ENCODE data around the gene FZD8. TPM values are rescaled to one million over a fixed set of nuclear protein-coding genes. Genes with fewer than 3 reads are reported as not detected.

The FZD8 gene
- total and polyA plus RNA-seq, 2 donors (not counting 1 experiment from before 2014, with no cell fraction given): 0.76 to 1.7 TPM

- Histone ChIP-seq H3K27me3 (replicated peaks in 1 of 4; ENCODE audit: control extremely low read depth in 1 of 4, control insufficient read depth in 3 of 4, insufficient read depth in 4 of 4, low read length in 3 of 4) (no peaks in the 10 kb centered on the region), H3K36me3 (replicated peaks in 1 of 2; ENCODE audit: control extremely low read depth in 1 of 2, control insufficient read depth in 1 of 2, extremely low read depth in 1 of 2, insufficient read depth in 2 of 2, low read length in 1 of 2) (no peaks in the 10 kb centered on the region), H3K9me3 (ENCODE audit: control extremely low read depth in 1 of 3, control insufficient read depth in 2 of 3, insufficient read depth in 1 of 3, low read length in 2 of 3) (peaks cover 0 to 4% (median 0%) of the 10 kb centered on the region in 3 donors), H3K9ac (ENCODE audit: low read length) (no peak overlapping the region), H3K4me2 (replicated peaks; ENCODE audit: low read depth, low read length, poor library complexity, severe bottlenecking) (no peak overlapping the region), H3K79me2 (ENCODE audit: control insufficient read depth, insufficient read depth, low read length) (no peaks in the 10 kb centered on the region), H3K27ac (ENCODE audit: low read length in 2 of 2) (no peak overlapping the region), H4K20me1 (ENCODE audit: control insufficient read depth, insufficient read depth, low read length, poor library complexity, severe bottlenecking) (no peaks in the 10 kb centered on the region), H3K4me1 (ENCODE audit: control insufficient read depth in 2 of 2, insufficient read depth in 2 of 2, low read length in 2 of 2) (no peaks in the 10 kb centered on the region), H2AFZ (ENCODE audit: insufficient read depth, low read depth, low read length, poor library complexity, severe bottlenecking) (no peak overlapping the region), H3K4me3 (ENCODE audit: control extremely low read depth in 1 of 5, extremely low read depth in 1 of 5, insufficient read depth in 1 of 5, low read depth in 2 of 5, low read length in 4 of 5) (no peak overlapping the region)
- DNase-seq: no peak
- ChIA-PET CTCF (no interaction called here), POLR2A (no interaction called here)
- 87% methylated on average over 9 of the region's 13 CpGs for WGBS (ENCODE audit: insufficient coverage)
- TF ChIP-seq EZH2 (IDR thresholded peaks at IDR 0.05; ENCODE audit: borderline replicate concordance, insufficient read depth, low read depth, low read length, poor library complexity, severe bottlenecking): no peak
- no peak for TF ChIP-seq CTCF (IDR thresholded peaks at IDR 0.05)
- no peak for ATAC-seq (ENCODE audit: low read depth)
- Mint-ChIP-seq H3K27ac (no peak overlapping the region), H3K9me3 (ENCODE audit: insufficient read depth) (peaks cover 3% of the 10 kb centered on the region), H3K4me1 (no peaks in the 10 kb centered on the region), H3K27me3 (no peaks in the 10 kb centered on the region), H3K4me3 (no peak overlapping the region)
- intact Hi-C loops (cut with micrococcal nuclease): no loop called here
Observed at GRCh38 chr10:35668865-35669650, 27.0 kb upstream of the FZD8 start.

- H3K9me3 ChIP-seq (ENCODE audit: control extremely low read depth in 1 of 3, control insufficient read depth in 2 of 3, insufficient read depth in 1 of 3, low read length in 2 of 3): peaks cover 0 to 4% (median 0%) of the 10 kb centered on the region in 3 donors
- intact Hi-C loops (cut with micrococcal nuclease): no loop called here
- no peak for ATAC-seq (ENCODE audit: low read depth)
- peaks cover 0 to 5% (median 0%) of the 10 kb centered on the region in 4 experiments for H3K27me3 ChIP-seq (replicated peaks in 1 of 4; ENCODE audit: control extremely low read depth in 1 of 4, control insufficient read depth in 3 of 4, insufficient read depth in 4 of 4, low read length in 3 of 4)
- no peak overlapping the region for H3K9ac ChIP-seq (ENCODE audit: low read length)
- Mint-ChIP-seq H3K9me3 (ENCODE audit: insufficient read depth) (peaks cover 3% of the 10 kb centered on the region), H3K27ac (no peak overlapping the region), H3K27me3 (no peaks in the 10 kb centered on the region), H3K4me3 (no peak overlapping the region), H3K4me1 (no peaks in the 10 kb centered on the region)
- CTCF ChIA-PET: no interaction called here
- no peak overlapping the region for H3K4me3 ChIP-seq (ENCODE audit: control extremely low read depth in 1 of 5, extremely low read depth in 1 of 5, insufficient read depth in 1 of 5, low read depth in 2 of 5, low read length in 4 of 5)
- POLR2A ChIA-PET: no interaction called here
- no peaks in the 10 kb centered on the region for H3K4me1 ChIP-seq (ENCODE audit: control insufficient read depth in 2 of 2, insufficient read depth in 2 of 2, low read length in 2 of 2)
- no peaks in the 10 kb centered on the region for H3K79me2 ChIP-seq (ENCODE audit: control insufficient read depth, insufficient read depth, low read length)
- H3K4me2 ChIP-seq (replicated peaks; ENCODE audit: low read depth, low read length, poor library complexity, severe bottlenecking): no peak overlapping the region
- no peaks in the 10 kb centered on the region for H3K36me3 ChIP-seq (replicated peaks in 1 of 2; ENCODE audit: control extremely low read depth in 1 of 2, control insufficient read depth in 1 of 2, extremely low read depth in 1 of 2, insufficient read depth in 2 of 2, low read length in 1 of 2)
- H2AFZ ChIP-seq (ENCODE audit: insufficient read depth, low read depth, low read length, poor library complexity, severe bottlenecking): no peak overlapping the region
- H4K20me1 ChIP-seq (ENCODE audit: control insufficient read depth, insufficient read depth, low read length, poor library complexity, severe bottlenecking): no peaks in the 10 kb centered on the region
- TF ChIP-seq CTCF (IDR thresholded peaks at IDR 0.05) (no peak), EZH2 (IDR thresholded peaks at IDR 0.05; ENCODE audit: borderline replicate concordance, insufficient read depth, low read depth, low read length, poor library complexity, severe bottlenecking) (no peak)
- H3K27ac ChIP-seq (ENCODE audit: low read length in 2 of 2): no peak overlapping the region
- WGBS (ENCODE audit: insufficient coverage): 99% methylated on average over 6 of the region's 9 CpGs
- no peak for DNase-seq
Observed at GRCh38 chr10:35667971-35668370, 25.9 kb upstream of the FZD8 start.

Data from B cell (primary cell).